MCF 10A (cell line): ENCODE results near the gene SYT15. TPM values are rescaled to one million over a fixed set of nuclear protein-coding genes. Genes with fewer than 3 reads are reported as not detected.

Experiments
- BruUV-seq: library from RNA; stranded (reverse); fragments of 400-500 nt; replicated peaks from 2 replicates; lab custom pipeline; 2021; lab: Mats Ljungman, UMichigan
- CTCF ChIA-PET: fragments of 300-600 bp; sonication (Branson Sonifier 250); formaldehyde crosslinking; extraction: SDS; loops from one replicate; lab custom pipeline; 2021; ENCODE audit warnings: antibody characterized with exemption, inconsistent platforms; lab: Yijun Ruan, JAX
- POLR2A ChIA-PET: fragments of 300-600, 350-650 bp; sonication (Branson Sonifier 250); formaldehyde crosslinking; extraction: SDS; loops from one replicate; lab custom pipeline; 2020; ENCODE audit warnings: antibody characterized with exemption, inconsistent platforms; lab: Yijun Ruan, JAX
- DNase-seq: peaks from one replicate; pipeline ENCODE4 v3.0.0-alpha.2; 2018; ENCODE audit not compliant: unreplicated experiment
- H3K27ac Mint-ChIP-seq: one replicate; pipeline ENCODE4 v1.8.0; 2022; ENCODE audit warnings: mild to moderate bottlenecking, low read depth, mixed read lengths; ENCODE audit not compliant: unreplicated experiment
- H3K27me3 Mint-ChIP-seq: one replicate; pipeline ENCODE4 v1.8.0; 2022; ENCODE audit warnings: mixed read lengths; ENCODE audit not compliant: insufficient read depth, unreplicated experiment
- H3K36me3 Mint-ChIP-seq: one replicate; pipeline ENCODE4 v1.8.0; 2022; ENCODE audit warnings: mild to moderate bottlenecking, moderate library complexity, mixed read lengths; ENCODE audit not compliant: insufficient read depth, unreplicated experiment
- H3K4me1 Mint-ChIP-seq: one replicate; pipeline ENCODE4 v1.8.0; 2022; ENCODE audit warnings: mixed read lengths; ENCODE audit not compliant: insufficient read depth, unreplicated experiment
- H3K4me3 Mint-ChIP-seq: one replicate; pipeline ENCODE4 v1.8.0; 2022; ENCODE audit warnings: mild to moderate bottlenecking, moderate library complexity, mixed read lengths; ENCODE audit not compliant: unreplicated experiment
- H3K9me3 Mint-ChIP-seq: one replicate; pipeline ENCODE4 v1.8.0; 2022; ENCODE audit warnings: mixed read lengths; ENCODE audit not compliant: unreplicated experiment
- CTCF ChIP-seq: fragments of 200-600 bp; IDR thresholded peaks from one replicate; pipeline ENCODE4 v1.8.0; 2022; ENCODE audit warnings: antibody characterized with exemption, mild to moderate bottlenecking; ENCODE audit not compliant: unreplicated experiment
- intact Hi-C: fragments of 100-400 bp; cut with micrococcal nuclease; formaldehyde crosslinking; loops from 2 replicates; pipeline ENCODE4 v1.14.1; 2022
- total RNA-seq: library from RNA; stranded (reverse); gene quantifications from 2 replicates; pipeline ENCODE4 v1.2.3, GENCODE V29; 2022

The SYT15 gene
- total RNA-seq, 1 experiment from 2014 or later: 0.84 TPM

GRCh38 chr10:46551701-46552525 lies 27.0 kb upstream of the SYT15 start:
- ChIA-PET POLR2A (no interaction called here), CTCF (interaction anchor here (1.1 to 1.3 kb wide), 2 partner anchors 22 to 324 kb away, joined by 5 to 7 read pairs; no protein-coding TSS in a partner anchor)
- intact Hi-C loops: no loop called here
- H3K36me3 Mint-ChIP-seq: no peaks in the 10 kb centered on the region
- no peak for DNase-seq
- H3K4me1 Mint-ChIP-seq: no peaks in the 10 kb centered on the region
- BruUV-seq: no TSS peak
- no peaks in the 10 kb centered on the region for H3K9me3 Mint-ChIP-seq
- no peak overlapping the region for H3K27ac Mint-ChIP-seq
- no peaks in the 10 kb centered on the region for H3K27me3 Mint-ChIP-seq
- H3K4me3 Mint-ChIP-seq: no peak overlapping the region
- no peak for TF ChIP-seq CTCF

- CTCF ChIA-PET: interaction anchor here (0.6 to 1.3 kb wide), 4 partner anchors 9 to 458 kb away, joined by 3 to 7 read pairs (median 4); no protein-coding TSS in a partner anchor
- H3K27ac Mint-ChIP-seq: no peak overlapping the region
- BruUV-seq: no TSS peak
- no peak for TF ChIP-seq CTCF
- H3K4me1 Mint-ChIP-seq: no peaks in the 10 kb centered on the region
- DNase-seq: no peak
- H3K27me3 Mint-ChIP-seq: no peaks in the 10 kb centered on the region
- intact Hi-C loops: no loop called here
- no peaks in the 10 kb centered on the region for H3K36me3 Mint-ChIP-seq
- H3K4me3 Mint-ChIP-seq: no peak overlapping the region
- POLR2A ChIA-PET: interaction anchor here (0.9 kb wide), 1 partner anchor 29 kb away, joined by 3 read pairs; no protein-coding TSS in a partner anchor
- H3K9me3 Mint-ChIP-seq: no peaks in the 10 kb centered on the region
These were observed 26.2 kb upstream of the SYT15 start for GRCh38 chr10:46552526-46553237.

- H3K36me3 Mint-ChIP-seq: no peaks in the 10 kb centered on the region
These were observed 25.5 kb upstream of the SYT15 start for GRCh38 chr10:46553238-46554049.

More at GRCh38 chr10:46553238-46554049, 25.5 kb upstream of the SYT15 start:
- ChIA-PET CTCF (interaction anchor here (0.6 to 1.3 kb wide), 5 partner anchors 10 to 459 kb away, joined by 3 to 7 read pairs (median 3); no protein-coding TSS in a partner anchor), POLR2A (interaction anchor here (0.9 kb wide), 1 partner anchor 30 kb away, joined by 3 read pairs; no protein-coding TSS in a partner anchor)
- H3K9me3 Mint-ChIP-seq: no peaks in the 10 kb centered on the region
- no peak for DNase-seq
- no peak overlapping the region for H3K27ac Mint-ChIP-seq
- H3K27me3 Mint-ChIP-seq: no peaks in the 10 kb centered on the region
- no peak overlapping the region for H3K4me3 Mint-ChIP-seq
- no peaks in the 10 kb centered on the region for H3K4me1 Mint-ChIP-seq
- TF ChIP-seq CTCF: no peak
- intact Hi-C loops: no loop called here
- no TSS peak for BruUV-seq
